Measurements from ENCODE around the gene ONECUT3.

Gene ONECUT3

GRCh38 chr19:1739960-1740629 lies 13.2 kb upstream of the ONECUT3 start:
- DNase-seq (ENCODE audit: low read depth in 1 of 2, low spot score in 1 of 2): no peak

- DNase-seq (ENCODE audit: low read depth in 1 of 2, low spot score in 1 of 2): no peak
Observed at GRCh38 chr19:1742989-1743696, 10.2 kb upstream of the ONECUT3 start.

- no peak for DNase-seq (ENCODE audit: low read depth in 1 of 2, low spot score in 1 of 2)
Observed at GRCh38 chr19:1744133-1744665, 9.1 kb upstream of the ONECUT3 start.

GRCh38 chr19:1744822-1745563 lies 8.3 kb upstream of the ONECUT3 start:
- DNase-seq (ENCODE audit: low read depth in 1 of 2, low spot score in 1 of 2): no peak

- no peak for DNase-seq (ENCODE audit: low read depth in 1 of 2, low spot score in 1 of 2)
Observed at GRCh38 chr19:1745589-1746031, 7.7 kb upstream of the ONECUT3 start.

GRCh38 chr19:1746401-1747284 lies 6.7 kb upstream of the ONECUT3 start:
- no peak for DNase-seq (ENCODE audit: low read depth in 1 of 2, low spot score in 1 of 2)

GRCh38 chr19:1747285-1748114 lies 5.8 kb upstream of the ONECUT3 start:
- no peak for DNase-seq (ENCODE audit: low read depth in 1 of 2, low spot score in 1 of 2)

- no peak for DNase-seq (ENCODE audit: low read depth in 1 of 2, low spot score in 1 of 2)
Observed at GRCh38 chr19:1748115-1748872, 5.0 kb upstream of the ONECUT3 start.

- DNase-seq (ENCODE audit: low read depth in 1 of 2, low spot score in 1 of 2): no peak
Observed at GRCh38 chr19:1748873-1749341, 4.4 kb upstream of the ONECUT3 start.

GRCh38 chr19:1749373-1750342 lies 3.6 kb upstream of the ONECUT3 start:
- DNase-seq (ENCODE audit: low read depth in 1 of 2, low spot score in 1 of 2): no peak

- DNase-seq (ENCODE audit: low read depth in 1 of 2, low spot score in 1 of 2): no peak
Observed at GRCh38 chr19:1750343-1751021, 2.8 kb upstream of the ONECUT3 start.

GRCh38 chr19:1751367-1752008 lies 1.8 kb upstream of the ONECUT3 start:
- DNase-seq (ENCODE audit: low read depth in 1 of 2, low spot score in 1 of 2): no peak

GRCh38 chr19:1752009-1752756 lies 1.1 kb upstream of the ONECUT3 start:
- DNase-seq (ENCODE audit: low read depth in 1 of 2, low spot score in 1 of 2): no peak

GRCh38 chr19:1754018-1754635 lies 821 bp downstream of the ONECUT3 start:
- DNase-seq (ENCODE audit: low read depth in 1 of 2, low spot score in 1 of 2): no peak

- no peak for DNase-seq (ENCODE audit: low read depth in 1 of 2, low spot score in 1 of 2)
Observed at GRCh38 chr19:1754636-1755466, 1.5 kb downstream of the ONECUT3 start.
